ENCODE measurements around the gene DENND10.
"Not testable (repeated sequence)": the region's sequence is repeated elsewhere in the genome, so short reads cannot be mapped to it uniquely, and the experiment has no call there.

DENND10 gene

GRCh38 chr10:119132521-119133345 is 28.8 kb downstream of the DENND10 start:
- no peak for DNase-seq (ENCODE audit: low read depth)

GRCh38 chr10:119133949-119134348 is 30.0 kb downstream of the DENND10 start:
- DNase-seq (ENCODE audit: low read depth): peak; percentile 53

- DNase-seq (ENCODE audit: low read depth): no peak
Measured at GRCh38 chr10:119135513-119135881, 31.6 kb downstream of the DENND10 start.

- no peak for DNase-seq (ENCODE audit: low read depth)
Measured at GRCh38 chr10:119136084-119136483, 32.2 kb downstream of the DENND10 start.

GRCh38 chr10:119137878-119138277 is 34.0 kb downstream of the DENND10 start:
- DNase-seq (ENCODE audit: low read depth): not testable (repeated sequence)

- DNase-seq (ENCODE audit: low read depth): no peak
Measured at GRCh38 chr10:119138346-119139306, 34.7 kb downstream of the DENND10 start.

GRCh38 chr10:119139464-119140067 is 35.7 kb downstream of the DENND10 start:
- DNase-seq (ENCODE audit: low read depth): peak; percentile 27

GRCh38 chr10:119140603-119141245 is 36.8 kb downstream of the DENND10 start:
- DNase-seq (ENCODE audit: low read depth): no peak

GRCh38 chr10:119143657-119144056 is 39.7 kb downstream of the DENND10 start:
- DNase-seq (ENCODE audit: low read depth): no peak

- no peak for DNase-seq (ENCODE audit: low read depth)
Measured at GRCh38 chr10:119149157-119149556, 45.2 kb downstream of the DENND10 start.

- no peak for DNase-seq (ENCODE audit: low read depth)
Measured at GRCh38 chr10:119149729-119150128, 45.8 kb downstream of the DENND10 start.

- not testable (repeated sequence) for DNase-seq (ENCODE audit: low read depth)
Measured at GRCh38 chr10:119151601-119152000, 47.7 kb downstream of the DENND10 start.

- no peak for DNase-seq (ENCODE audit: low read depth)
Measured at GRCh38 chr10:119153041-119153440, 49.1 kb downstream of the DENND10 start.

GRCh38 chr10:119153661-119154060 is 49.7 kb downstream of the DENND10 start:
- no peak for DNase-seq (ENCODE audit: low read depth)

- DNase-seq (ENCODE audit: low read depth): no peak
Measured at GRCh38 chr10:119159332-119159731, 55.4 kb downstream of the DENND10 start.

- no peak for DNase-seq (ENCODE audit: low read depth)
Measured at GRCh38 chr10:119161680-119162451, 58.0 kb downstream of the DENND10 start.

GRCh38 chr10:119162452-119163092 is 58.7 kb downstream of the DENND10 start:
- DNase-seq (ENCODE audit: low read depth): no peak

- DNase-seq (ENCODE audit: low read depth): peak; percentile 84
Measured at GRCh38 chr10:119165171-119166117, 61.5 kb downstream of the DENND10 start, which contains the start of gene SFXN4. Gene SFXN4, minus strand, starts transcription at chr10:119165714. Its CDS starts 67 bp downstream, at chr10:119165647.

GRCh38 chr10:119166118-119166500 is 62.2 kb downstream of the DENND10 start:
- DNase-seq (ENCODE audit: low read depth): no peak
